NCI-H1417 (cell line): Measurements from ENCODE around the gene PHOX2A.
"Not testable (repeated sequence)": the region's sequence is repeated elsewhere in the genome, so short reads cannot be mapped to it uniquely, and the experiment has no call there.

ENCODE experiments used
- DNase-seq, 3 experiments: peaks; one replicate each; lab custom pipeline; 2025; lab: John Stamatoyannopoulos, UW

PHOX2A gene

DNA sequence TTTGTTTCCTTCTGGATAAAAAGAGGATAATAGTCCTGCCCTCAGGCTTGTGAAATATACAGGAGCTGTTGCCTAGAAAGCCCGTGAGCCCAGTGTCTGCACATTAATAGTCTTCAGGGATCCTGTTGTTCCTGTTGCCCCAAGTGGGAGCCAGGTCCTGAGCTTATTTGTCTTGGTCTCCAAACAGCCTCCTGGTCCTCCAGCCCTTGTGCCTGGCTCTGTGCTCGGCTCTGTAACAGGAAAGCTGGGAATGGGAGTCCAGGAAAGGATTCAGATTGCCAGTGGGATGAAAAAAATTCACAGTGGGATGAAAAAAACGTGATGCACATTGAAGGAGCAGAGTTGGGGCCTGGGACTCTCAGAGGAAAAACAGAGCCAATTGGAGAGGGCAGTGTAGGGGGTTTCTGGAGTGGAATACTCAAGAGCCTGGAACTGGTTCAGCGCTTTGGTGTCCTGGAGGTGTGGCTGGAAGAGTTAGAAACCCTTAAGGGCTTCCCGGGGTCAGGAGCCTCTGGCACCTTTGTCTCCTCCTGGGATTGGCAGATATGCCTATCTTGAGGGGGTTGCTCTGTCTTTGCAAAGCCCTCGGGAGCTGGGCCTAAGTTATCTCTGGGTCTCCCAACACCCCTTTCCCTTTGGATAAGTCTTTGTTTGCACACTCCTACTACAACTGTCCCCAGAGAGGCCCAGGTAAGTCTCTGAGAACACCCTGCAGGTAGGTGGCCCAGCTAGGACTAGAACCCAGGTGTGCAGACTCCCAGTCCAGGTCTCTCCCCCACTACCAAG is 21.7 kb downstream of the PHOX2A start:
- peak in 2 of 3 experiments; percentile 75 to 87 for DNase-seq

- peak in 1 of 3 experiments; percentile 54 for DNase-seq
Observed at GRCh38 chr11:72221386-72222075, 22.4 kb downstream of the PHOX2A start.

DNA sequence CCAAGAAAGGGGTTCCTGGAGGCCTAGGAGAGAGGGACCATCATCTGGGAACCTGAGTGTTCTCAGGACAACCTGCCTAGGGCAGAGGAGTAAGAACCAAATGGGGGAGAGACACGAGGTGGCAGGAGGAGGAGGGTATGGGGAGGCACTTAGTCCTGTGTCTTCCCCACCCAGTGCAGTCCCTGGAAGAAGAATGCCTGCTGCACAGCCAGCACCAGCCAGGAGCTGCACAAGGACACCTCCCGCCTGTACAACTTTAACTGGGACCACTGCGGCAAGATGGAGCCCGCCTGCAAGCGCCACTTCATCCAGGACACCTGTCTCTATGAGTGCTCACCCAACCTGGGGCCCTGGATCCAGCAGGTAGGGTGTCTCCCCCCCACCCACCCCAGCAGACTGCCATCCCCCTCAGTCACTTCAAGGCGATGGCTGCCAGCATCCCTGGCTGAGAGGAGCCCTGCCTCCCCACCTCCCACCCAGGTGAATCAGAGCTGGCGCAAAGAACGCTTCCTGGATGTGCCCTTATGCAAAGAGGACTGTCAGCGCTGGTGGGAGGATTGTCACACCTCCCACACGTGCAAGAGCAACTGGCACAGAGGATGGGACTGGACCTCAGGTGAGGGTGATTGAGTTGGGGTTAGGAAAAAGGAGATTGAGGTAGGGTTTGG is 23.1 kb downstream of the PHOX2A start:
- DNase-seq: peak in 2 of 3 experiments; percentile 32 to 46

DNA sequence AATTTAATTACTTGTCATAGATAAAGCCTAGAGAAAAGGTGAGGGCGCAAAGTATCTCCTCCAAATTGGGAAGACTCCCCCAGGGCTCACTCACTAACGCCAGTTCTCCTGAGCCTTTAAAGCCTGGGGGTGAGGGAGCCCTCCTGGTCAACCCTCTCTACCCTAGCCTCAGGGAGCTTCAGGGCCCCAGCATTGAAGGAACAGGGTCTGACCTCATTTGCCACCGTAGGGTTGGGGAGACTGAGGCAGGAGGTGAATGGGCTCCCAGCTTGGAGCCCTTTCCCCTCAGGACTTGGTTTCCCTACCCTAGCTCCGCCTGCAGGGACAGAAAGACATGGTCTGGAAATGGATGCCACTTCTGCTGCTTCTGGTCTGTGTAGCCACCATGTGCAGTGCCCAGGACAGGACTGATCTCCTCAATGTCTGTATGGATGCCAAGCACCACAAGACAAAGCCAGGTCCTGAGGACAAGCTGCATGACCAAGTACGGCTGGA is 25.7 kb downstream of the PHOX2A start:
- no peak for DNase-seq

GRCh38 chr11:72217841-72218240 is 26.1 kb downstream of the PHOX2A start:
- DNase-seq: peak in 1 of 3 experiments; percentile 3

DNA sequence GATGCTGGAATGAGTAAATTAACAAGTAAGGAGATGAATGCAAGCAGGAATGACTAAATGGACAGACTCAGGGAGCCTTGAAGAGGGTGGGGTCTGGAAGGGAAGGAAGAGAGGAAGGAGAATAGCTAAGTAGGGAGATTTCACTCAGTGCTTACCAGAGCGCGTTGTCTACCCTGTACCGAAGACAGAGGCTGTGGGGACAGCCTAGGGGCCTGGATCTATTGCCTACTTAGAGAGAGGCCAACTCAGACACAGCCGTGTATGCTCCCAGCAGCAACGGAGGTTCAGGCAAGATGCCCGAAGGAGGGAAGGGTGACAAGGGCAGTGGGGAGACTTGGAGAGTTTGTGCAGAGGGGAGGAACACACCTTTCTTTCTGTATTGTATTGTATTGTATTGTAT is 27.3 kb downstream of the PHOX2A start, which contains the start of gene FOLR2:
TSS of gene FOLR2 (plus strand) at position 157 of the 400 bp plus-strand sequence. CDS start 1,791 bp downstream, outside the sequence.
- DNase-seq: no peak

DNA sequence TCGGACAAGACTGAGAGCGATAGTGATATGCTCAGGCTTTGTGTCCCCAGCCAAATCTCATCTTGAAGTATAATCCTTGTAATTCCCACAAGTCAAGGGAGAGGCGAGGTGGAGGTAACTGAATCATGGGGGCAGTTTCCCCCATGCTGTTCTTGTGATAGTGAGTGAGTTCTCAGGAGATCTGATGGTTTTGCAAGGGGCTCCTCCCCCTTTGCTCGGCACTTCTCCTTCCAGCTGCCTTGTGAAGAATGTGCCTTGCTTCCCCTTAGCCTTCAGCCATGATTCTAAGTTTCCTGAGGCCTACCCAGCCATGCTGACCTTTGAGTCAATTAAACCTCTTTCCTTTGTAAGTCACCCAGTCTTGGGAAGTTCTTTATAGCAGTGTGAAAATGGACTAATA is 34.9 kb downstream of the PHOX2A start:
- no peak for DNase-seq

- DNase-seq: no peak
Observed at GRCh38 chr11:72208281-72208680, 35.7 kb downstream of the PHOX2A start.

DNA sequence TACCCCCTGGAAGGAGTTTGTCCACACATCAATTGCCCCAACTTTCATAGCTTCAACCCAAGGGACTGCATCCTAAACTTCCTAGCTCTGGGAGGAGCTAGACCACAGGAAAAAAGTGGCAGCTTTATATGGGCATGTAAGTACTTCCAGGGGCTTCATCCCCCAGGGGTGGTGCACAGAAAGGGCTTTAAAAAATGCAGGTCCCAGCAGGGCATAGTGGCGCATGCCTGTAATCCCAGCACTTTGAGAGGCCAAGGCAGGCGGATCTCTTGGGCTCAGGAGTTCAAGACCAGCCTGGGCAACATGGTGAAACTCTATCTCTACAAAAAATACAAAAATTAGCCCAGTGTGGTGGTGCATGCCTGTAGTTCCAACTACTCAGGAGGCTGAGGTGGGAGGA is 37.2 kb downstream of the PHOX2A start:
- not testable (repeated sequence) for DNase-seq

DNA sequence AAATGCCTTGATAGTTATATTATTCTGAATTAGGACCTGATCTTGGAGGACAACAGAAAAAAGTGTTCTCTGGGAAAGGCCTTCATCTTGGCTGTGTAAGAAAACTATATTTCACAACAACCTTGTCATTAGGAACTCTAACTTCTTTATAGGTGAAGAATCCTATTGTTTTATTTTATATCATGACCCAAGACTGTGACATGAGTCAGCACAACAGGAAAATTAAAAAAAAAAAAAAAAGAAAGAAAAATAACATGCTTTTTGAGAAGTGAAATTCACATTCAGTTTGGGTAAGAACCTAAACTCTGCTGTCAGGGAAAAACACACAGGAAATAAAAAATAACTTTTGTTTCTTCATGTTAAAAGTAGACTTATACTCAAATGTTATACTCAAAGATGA is 39.1 kb downstream of the PHOX2A start:
- DNase-seq: no peak

DNA sequence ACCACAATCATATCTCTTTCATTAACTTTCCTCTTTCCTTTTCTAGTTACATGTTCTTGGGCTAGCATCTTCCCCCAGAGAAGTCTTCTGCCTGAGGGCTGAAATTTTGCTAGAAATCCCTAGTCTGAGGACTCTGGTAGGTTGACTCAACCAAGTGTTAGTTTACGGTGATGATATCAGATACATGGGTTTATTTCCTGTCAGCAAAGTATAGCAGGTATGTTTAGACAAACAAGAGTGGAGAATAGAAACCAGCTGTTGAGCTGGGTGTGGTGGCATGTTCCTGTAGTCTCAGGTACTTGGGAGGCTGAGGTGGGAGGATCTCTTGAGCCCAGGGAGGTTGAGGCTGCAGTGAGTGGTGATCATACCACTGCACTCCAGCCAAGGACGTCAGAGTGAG is 40.8 kb downstream of the PHOX2A start:
- no peak for DNase-seq

DNA sequence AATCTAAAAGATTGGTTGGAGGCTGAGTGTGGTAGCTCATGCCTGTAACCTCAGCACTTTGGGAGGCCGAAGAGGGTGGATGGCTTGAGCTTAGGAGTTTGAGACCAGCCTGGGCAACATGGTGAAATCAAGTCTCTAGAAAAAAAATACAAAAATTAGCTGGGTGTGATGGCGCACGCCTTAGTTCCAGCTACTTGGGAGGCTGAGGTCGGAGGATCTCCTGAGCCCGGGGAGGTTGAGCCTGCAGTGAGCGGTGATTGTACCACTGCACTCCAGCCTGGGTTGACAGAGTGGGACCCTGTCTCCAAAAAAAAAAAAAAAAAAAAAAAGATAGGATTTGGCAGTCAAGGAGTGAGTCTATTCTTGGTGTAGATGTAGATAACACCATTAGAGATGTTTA is 41.4 kb downstream of the PHOX2A start:
- DNase-seq: no peak

DNA sequence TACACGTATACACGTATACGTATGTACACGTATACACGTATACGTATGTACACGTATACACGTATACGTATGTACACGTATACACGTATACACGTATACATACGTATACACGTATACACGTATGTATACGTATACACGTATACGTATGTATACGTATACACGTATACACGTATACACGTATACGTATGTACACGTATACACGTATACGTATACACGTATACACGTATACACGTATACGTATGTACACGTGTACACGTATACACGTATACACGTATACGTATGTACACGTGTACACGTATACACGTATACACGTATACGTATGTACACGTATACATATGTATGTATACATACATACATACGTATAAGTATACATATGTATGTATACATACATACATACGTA is 42.5 kb downstream of the PHOX2A start:
- not testable (repeated sequence) for DNase-seq

DNA sequence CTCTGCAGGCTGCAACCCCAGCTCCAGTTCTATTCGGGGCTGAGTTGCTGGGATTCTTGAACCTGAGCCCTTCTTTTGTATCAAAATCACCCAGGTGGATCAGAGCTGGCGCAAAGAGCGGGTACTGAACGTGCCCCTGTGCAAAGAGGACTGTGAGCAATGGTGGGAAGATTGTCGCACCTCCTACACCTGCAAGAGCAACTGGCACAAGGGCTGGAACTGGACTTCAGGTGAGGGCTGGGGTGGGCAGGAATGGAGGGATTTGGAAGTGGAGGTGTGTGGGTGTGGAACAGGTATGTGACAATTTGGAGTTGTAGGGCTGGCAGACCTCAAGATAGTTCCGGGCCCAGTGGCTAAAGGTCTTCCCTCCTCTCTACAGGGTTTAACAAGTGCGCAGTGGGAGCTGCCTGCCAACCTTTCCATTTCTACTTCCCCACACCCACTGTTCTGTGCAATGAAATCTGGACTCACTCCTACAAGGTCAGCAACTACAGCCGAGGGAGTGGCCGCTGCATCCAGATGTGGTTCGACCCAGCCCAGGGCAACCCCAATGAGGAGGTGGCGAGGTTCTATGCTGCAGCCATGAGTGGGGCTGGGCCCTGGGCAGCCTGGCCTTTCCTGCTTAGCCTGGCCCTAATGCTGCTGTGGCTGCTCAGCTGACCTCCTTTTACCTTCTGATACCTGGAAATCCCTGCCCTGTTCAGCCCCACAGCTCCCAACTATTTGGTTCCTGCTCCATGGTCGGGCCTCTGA is 48.3 kb downstream of the PHOX2A start:
- no peak for DNase-seq

GRCh38 chr11:72191961-72192381 is 52.0 kb downstream of the PHOX2A start, which contains the start of gene FOLR1:
TSS of gene FOLR1 (plus strand) at chr11:72192140. CDS start at chr11:72192174, 34 bp downstream.
- peak in 1 of 3 experiments; percentile 14 for DNase-seq

DNA sequence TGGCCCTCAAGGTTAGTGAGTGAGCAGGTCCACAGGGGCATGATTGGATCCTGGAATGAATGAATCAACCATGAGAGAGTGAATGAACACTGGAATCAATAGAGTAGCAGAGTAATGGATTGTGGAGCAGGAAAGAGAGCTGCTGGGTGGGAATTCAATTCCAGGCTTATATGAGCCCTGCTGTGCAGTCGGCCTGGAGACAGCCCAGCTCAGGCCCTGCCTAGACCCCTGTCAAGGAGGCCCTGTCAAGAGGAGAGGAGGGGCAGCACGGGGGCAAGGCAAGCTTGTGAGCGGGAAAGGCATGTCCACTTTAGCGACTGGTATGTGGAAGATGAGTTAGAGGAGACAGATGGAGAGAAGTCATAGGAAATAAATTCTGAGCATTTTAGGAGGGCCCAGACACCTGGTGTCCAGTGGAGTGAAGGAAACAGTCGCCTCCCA is 53.3 kb downstream of the PHOX2A start:
- DNase-seq: no peak

GRCh38 chr11:72189455-72190250 is 54.3 kb downstream of the PHOX2A start:
- DNase-seq: peak; percentile 15 to 86 (median 62)
